Measurements from ENCODE around the gene SCN2A.

The SCN2A gene

DNA sequence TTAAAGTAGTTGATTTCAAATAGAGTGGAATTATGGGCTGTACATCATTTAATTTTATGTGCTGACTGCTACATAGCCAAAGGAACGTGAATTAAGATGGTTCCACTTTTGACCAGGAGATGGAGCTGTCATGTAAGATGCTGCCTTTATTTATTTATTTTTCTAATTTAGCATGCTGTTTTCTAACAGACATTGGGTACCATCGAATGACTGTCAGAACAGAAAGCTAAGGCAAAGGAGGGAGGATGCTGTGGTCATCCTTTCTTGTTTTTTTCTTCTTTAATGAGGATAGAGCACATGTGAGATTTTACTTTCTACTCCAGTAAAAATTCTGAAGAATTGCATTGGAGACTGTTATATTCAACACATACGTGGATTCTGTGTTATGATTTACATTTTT lies at the start of gene SCN2A:
SCN2A (plus strand) TSS at position 185 of the 400 bp plus-strand sequence. CDS start 56,410 bp downstream, outside the sequence.
- TF ChIP-seq, protein P1, sequence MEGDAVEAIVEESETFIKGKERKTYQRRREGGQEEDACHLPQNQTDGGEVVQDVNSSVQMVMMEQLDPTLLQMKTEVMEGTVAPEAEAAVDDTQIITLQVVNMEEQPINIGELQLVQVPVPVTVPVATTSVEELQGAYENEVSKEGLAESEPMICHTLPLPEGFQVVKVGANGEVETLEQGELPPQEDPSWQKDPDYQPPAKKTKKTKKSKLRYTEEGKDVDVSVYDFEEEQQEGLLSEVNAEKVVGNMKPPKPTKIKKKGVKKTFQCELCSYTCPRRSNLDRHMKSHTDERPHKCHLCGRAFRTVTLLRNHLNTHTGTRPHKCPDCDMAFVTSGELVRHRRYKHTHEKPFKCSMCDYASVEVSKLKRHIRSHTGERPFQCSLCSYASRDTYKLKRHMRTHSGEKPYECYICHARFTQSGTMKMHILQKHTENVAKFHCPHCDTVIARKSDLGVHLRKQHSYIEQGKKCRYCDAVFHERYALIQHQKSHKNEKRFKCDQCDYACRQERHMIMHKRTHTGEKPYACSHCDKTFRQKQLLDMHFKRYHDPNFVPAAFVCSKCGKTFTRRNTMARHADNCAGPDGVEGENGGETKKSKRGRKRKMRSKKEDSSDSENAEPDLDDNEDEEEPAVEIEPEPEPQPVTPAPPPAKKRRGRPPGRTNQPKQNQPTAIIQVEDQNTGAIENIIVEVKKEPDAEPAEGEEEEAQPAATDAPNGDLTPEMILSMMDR (IDR thresholded peaks at IDR 0.05; ENCODE audit: low read depth, low read length), result no peak
- H3K4me3 ChIP-seq (ENCODE audit: low read depth, low read length), result no peak within 1 kb of the TSS

DNA sequence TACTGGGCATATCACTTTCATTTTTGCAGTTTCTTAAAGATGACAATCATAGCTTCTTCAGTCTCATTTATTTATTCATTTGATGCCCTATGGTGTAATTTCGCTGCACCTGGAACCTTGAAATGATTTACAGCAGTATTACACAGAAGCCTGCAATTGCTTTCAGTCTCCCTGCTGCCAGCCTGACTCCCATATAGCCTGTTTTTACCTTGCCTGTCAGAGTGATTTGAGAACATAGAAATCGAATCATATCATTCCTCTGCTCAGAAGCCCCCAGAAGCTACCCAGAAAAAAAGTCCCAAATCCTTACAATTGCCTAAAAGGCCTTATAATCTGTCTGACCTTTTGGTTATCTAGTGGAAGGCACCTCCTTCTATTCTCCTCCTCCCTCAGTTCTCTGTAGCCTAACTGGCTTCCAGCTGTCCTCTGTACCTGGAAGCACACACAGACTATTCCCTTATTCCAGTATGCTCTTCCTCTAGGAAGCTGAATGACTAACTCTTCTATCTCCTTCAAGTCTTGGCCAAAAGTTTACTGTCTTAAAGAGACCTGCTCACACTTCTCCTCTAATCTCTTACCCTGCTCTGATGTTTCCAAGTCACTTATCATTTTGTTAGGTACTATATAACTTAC lies 48.0 kb upstream of the SCN2A start:
- H3K4me3 ChIP-seq (ENCODE audit: low read depth, low read length), result no peak overlapping the region
- TF ChIP-seq, protein P1 (IDR thresholded peaks at IDR 0.05; ENCODE audit: low read depth, low read length), result no peak

DNA sequence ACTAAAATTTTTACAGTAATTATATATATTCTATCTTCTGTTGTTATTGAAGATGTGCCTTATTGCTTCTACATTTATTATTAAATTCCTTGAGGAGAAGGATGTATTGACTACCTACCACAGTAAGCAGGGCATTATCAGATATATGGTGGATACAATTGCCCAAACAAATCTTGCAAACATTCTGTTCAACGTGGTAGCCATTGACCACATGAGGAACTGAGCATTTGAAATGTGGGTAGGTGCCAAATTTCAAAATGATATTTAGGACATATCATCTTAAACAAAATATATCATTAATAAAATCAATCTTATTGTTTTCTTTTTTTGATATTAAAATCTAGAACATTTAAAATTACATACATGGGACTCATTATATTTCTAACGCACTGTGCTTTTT lies 46.5 kb upstream of the SCN2A start:
- TF ChIP-seq, protein P1 (IDR thresholded peaks at IDR 0.05; ENCODE audit: low read depth, low read length), result no peak
- H3K4me3 ChIP-seq (ENCODE audit: low read depth, low read length), result no peak overlapping the region

DNA sequence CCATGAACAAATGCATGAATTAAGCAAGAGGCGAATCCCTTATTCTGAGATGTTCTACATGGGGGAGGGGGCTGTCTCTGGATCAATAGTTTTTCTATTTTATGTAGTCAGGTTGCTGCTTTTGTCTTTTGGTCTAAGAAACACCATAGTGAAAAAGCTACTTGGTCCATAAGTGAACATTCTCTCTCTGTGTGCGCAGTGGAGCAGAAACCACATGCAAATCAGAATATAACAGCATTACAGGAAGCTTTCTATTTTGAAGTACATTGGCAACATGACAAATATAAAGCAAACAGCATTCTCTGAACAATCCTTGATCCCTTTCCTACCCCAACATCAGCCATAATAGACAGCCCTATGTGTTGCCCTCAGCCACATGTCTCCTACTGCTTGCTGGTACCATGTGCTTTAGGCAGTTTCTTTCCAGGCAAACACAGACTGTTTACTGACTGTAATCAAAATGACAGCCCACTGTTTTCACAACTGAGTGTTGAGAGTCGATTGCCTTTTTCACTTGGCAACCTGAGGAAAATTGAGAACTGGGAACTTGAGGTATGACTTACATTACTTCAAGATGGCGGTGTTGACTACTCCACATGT lies 45.9 kb upstream of the SCN2A start:
- TF ChIP-seq, protein P1 (IDR thresholded peaks at IDR 0.05; ENCODE audit: low read depth, low read length), result no peak
- H3K4me3 ChIP-seq (ENCODE audit: low read depth, low read length), result no peak overlapping the region

DNA sequence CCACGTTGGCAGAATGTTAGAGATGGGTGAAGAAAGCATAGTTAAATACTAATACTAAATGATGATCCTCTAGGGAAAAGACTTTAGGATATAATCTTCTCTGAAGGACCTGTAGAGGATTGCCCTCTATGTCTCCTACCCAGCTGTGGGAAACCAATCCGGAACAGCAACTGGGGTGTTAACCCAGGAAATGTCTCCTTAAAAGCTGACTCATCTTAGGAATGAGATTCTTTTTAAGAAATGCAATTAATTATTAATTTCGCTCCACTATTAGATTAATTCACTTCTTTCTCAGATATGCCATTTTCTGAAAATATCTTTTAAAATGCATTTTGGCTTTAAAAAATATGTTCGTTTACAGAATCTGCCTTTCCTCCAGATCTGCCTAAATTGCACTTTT lies 42.8 kb upstream of the SCN2A start:
- no peak overlapping the region for H3K4me3 ChIP-seq (ENCODE audit: low read depth, low read length)
- TF ChIP-seq, protein P1 (IDR thresholded peaks at IDR 0.05; ENCODE audit: low read depth, low read length), result no peak

DNA sequence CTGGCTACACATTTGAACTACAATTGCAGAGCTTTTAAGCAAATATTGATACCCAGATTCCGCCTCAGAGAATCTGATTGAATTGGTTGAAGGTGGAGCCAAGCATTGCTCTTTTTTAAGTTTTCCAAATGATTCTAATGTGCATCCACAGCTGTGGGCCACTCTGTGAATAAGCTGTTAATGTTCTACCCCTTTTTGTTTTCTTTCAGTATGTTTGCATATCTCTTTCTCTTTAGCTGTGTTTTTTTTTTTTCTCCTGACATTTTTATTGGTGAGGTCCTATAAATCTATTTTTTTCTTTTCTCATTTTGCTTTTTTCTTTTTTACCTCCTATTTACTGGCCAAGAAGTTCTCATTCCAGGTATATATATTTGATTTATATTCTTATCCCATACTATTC lies 41.9 kb upstream of the SCN2A start:
- no peak overlapping the region for H3K4me3 ChIP-seq (ENCODE audit: low read depth, low read length)
- TF ChIP-seq, protein P1 (IDR thresholded peaks at IDR 0.05; ENCODE audit: low read depth, low read length), result no peak

DNA sequence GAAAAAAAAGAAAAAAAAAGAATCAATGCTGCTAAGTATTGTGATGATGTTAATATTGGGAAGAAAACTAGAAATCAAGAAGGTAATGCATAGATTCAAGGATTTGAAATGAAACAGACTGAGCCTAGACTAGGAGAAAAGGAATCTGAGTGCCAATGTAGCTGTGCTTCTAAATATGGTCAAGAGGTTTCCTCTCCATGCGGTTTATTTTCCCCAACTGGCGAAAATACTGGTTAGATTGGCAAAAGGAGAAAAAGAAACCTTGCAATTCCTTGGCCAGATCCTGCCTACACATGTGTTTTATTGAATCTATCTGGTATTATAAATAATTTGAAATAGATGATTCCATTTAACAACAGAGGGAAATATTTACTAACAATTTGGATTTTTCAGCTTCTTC lies 41.0 kb upstream of the SCN2A start:
- TF ChIP-seq, protein P1 (IDR thresholded peaks at IDR 0.05; ENCODE audit: low read depth, low read length), result no peak
- H3K4me3 ChIP-seq (ENCODE audit: low read depth, low read length), result no peak overlapping the region

All from WI38 (cell line).